ENCODE results near the gene LMX1B. TPM values are rescaled to one million over a fixed set of nuclear protein-coding genes. Genes with fewer than 3 reads are reported as not detected.

The LMX1B gene
- total and polyA plus RNA-seq, 2 donors (not counting 3 experiments of a cell fraction or from before 2014, with no cell fraction given) = not detected

- H3K9me3 ChIP-seq (replicated peaks; ENCODE audit: control insufficient read depth, insufficient read depth, low read length) = no peaks in the 10 kb centered on the region
- TF ChIP-seq FOS (IDR thresholded peaks at IDR 0.05; ENCODE audit: borderline replicate concordance, insufficient read depth, low read length) = no peak
- TF ChIP-seq POLR2A (IDR thresholded peaks at IDR 0.05; ENCODE audit: low read depth, low read length) = no peak
- TF ChIP-seq JUN (IDR thresholded peaks at IDR 0.05; ENCODE audit: borderline replicate concordance, insufficient read depth, insufficient read length, low read depth) = no peak
- no peak for TF ChIP-seq MAX (IDR thresholded peaks at IDR 0.05; ENCODE audit: insufficient read depth, insufficient read length)
- TF ChIP-seq EZH2 (IDR thresholded peaks at IDR 0.05; ENCODE audit: borderline replicate concordance, low read depth, low read length, severe bottlenecking) = no peak
- no peak for TF ChIP-seq POLR2AphosphoS5 (IDR thresholded peaks at IDR 0.05; ENCODE audit: insufficient read depth, low read depth, low read length)
- no peak for TF ChIP-seq GATA2 (IDR thresholded peaks at IDR 0.05; ENCODE audit: insufficient read depth, insufficient read length, low read depth, low read length)
- TF ChIP-seq, protein P1, sequence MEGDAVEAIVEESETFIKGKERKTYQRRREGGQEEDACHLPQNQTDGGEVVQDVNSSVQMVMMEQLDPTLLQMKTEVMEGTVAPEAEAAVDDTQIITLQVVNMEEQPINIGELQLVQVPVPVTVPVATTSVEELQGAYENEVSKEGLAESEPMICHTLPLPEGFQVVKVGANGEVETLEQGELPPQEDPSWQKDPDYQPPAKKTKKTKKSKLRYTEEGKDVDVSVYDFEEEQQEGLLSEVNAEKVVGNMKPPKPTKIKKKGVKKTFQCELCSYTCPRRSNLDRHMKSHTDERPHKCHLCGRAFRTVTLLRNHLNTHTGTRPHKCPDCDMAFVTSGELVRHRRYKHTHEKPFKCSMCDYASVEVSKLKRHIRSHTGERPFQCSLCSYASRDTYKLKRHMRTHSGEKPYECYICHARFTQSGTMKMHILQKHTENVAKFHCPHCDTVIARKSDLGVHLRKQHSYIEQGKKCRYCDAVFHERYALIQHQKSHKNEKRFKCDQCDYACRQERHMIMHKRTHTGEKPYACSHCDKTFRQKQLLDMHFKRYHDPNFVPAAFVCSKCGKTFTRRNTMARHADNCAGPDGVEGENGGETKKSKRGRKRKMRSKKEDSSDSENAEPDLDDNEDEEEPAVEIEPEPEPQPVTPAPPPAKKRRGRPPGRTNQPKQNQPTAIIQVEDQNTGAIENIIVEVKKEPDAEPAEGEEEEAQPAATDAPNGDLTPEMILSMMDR (IDR thresholded peaks at IDR 0.05; ENCODE audit: extremely low read depth in 1 of 2, insufficient read depth in 1 of 2, low read depth in 1 of 2, low read length in 2 of 2) = no peak
- TF ChIP-seq MYC (IDR thresholded peaks at IDR 0.05; ENCODE audit: low read depth, low read length) = no peak
- dilution Hi-C loops (cut with MboI; ENCODE audit: extremely low pct_ligation_motif_present, low sequenced_read_pairs) (no loop called here), intact Hi-C loops (cut with micrococcal nuclease) (no loop called here)
- no peak overlapping the region for H3K4me3 ChIP-seq (replicated peaks in 1 of 3; ENCODE audit: insufficient read depth in 1 of 3, low read depth in 1 of 3, low read length in 3 of 3)
- H4K20me1 ChIP-seq (replicated peaks; ENCODE audit: control insufficient read depth, extremely low read depth, insufficient read depth, low read length) = no peaks in the 10 kb centered on the region
- H3K9me1 ChIP-seq (replicated peaks; ENCODE audit: control insufficient read depth, extremely low read depth, insufficient read depth, low read length) = no peaks in the 10 kb centered on the region
- no peaks in the 10 kb centered on the region for H3K79me2 ChIP-seq (ENCODE audit: control insufficient read depth, insufficient read depth, low read length)
- no peak overlapping the region for H3K4me2 ChIP-seq (ENCODE audit: insufficient read depth, low read length)
- H3K9ac ChIP-seq (replicated peaks; ENCODE audit: extremely low read depth, insufficient read depth, low read length) = no peak overlapping the region
- DNase-seq (ENCODE audit: low read depth, low spot score) (no peak), FAIRE-seq (no peak)
- H3K4me1 ChIP-seq (ENCODE audit: control insufficient read depth, extremely low read depth, insufficient read depth, low read length) = no peaks in the 10 kb centered on the region
- no peaks in the 10 kb centered on the region for H3K36me3 ChIP-seq (ENCODE audit: control insufficient read depth in 2 of 2, extremely low read depth in 1 of 2, insufficient read depth in 2 of 2, low read length in 2 of 2)
- peaks cover 0 to 1% of the 10 kb centered on the region in 2 experiments for H3K27me3 ChIP-seq (ENCODE audit: control insufficient read depth in 2 of 2, insufficient read depth in 2 of 2, low read length in 2 of 2)
- ChIA-PET POLR2A (no interaction called here), CTCF (interaction anchor here (0.7 to 2.1 kb wide), 2 partner anchors 9 to 84 kb away, joined by 3 to 7 read pairs; no protein-coding TSS in a partner anchor)
- H2AFZ ChIP-seq (ENCODE audit: low read depth, low read length) = no peak overlapping the region
- no peak overlapping the region for H3K27ac ChIP-seq (ENCODE audit: insufficient read depth, low read depth, low read length)
- BruUV-seq (replicated peaks) = no TSS peak
Observed at GRCh38 chr9:126697330-126697729, 83.6 kb downstream of the LMX1B start.

Measured in endothelial cell of umbilical vein (primary cell).